Trophoblast cell (in vitro differentiated cells and primary cell): Measurements from ENCODE around the gene TMEM132C.

ENCODE experiments used
- DNase-seq, 2 donors: peaks; one replicate each; pipeline ENCODE4 v3.0.0-alpha.2; 2016
- H2AFZ ChIP-seq: 2 replicates; pipeline ENCODE4 v1.6.1; 2013; ENCODE audit warnings: low read length, moderate library complexity, mild to moderate bottlenecking; ENCODE audit not compliant: insufficient read depth, poor library complexity
- H2AK5ac ChIP-seq: 2 replicates; pipeline ENCODE4 v1.6.1; 2013; ENCODE audit warnings: mild to moderate bottlenecking, low read length
- H2BK120ac ChIP-seq: 2 replicates; pipeline ENCODE4 v1.6.1; 2013; ENCODE audit warnings: low read length, mild to moderate bottlenecking, moderate library complexity; ENCODE audit not compliant: insufficient read depth, poor library complexity
- H2BK12ac ChIP-seq: 2 replicates; pipeline ENCODE4 v1.6.1; 2013; ENCODE audit warnings: mild to moderate bottlenecking, low read length, moderate library complexity
- H2BK5ac ChIP-seq: 2 replicates; pipeline ENCODE4 v1.6.1; 2013; ENCODE audit warnings: low read length, low read depth, moderate library complexity, mild to moderate bottlenecking; ENCODE audit not compliant: poor library complexity
- H3K14ac ChIP-seq: 2 replicates; pipeline ENCODE4 v1.6.1; 2013; ENCODE audit warnings: mild to moderate bottlenecking, low read length
- H3K18ac ChIP-seq: 2 replicates; pipeline ENCODE4 v1.6.1; 2013; ENCODE audit warnings: mild to moderate bottlenecking, low read length
- H3K23ac ChIP-seq: 2 replicates; pipeline ENCODE4 v1.6.1; 2013; ENCODE audit warnings: low read length
- H3K27ac ChIP-seq: 2 replicates; pipeline ENCODE4 v1.5.1; 2013; ENCODE audit warnings: low read depth, mild to moderate bottlenecking, inconsistent platforms, low read length, moderate library complexity
- H3K27me3 ChIP-seq: 2 replicates; pipeline ENCODE4 v1.6.1; 2013; ENCODE audit warnings: inconsistent platforms, mild to moderate bottlenecking, low read length, moderate library complexity; ENCODE audit not compliant: insufficient read depth
- H3K36me3 ChIP-seq, 2 experiments: 1 replicate in 1 of 2; 2 replicates in 1 of 2; pipeline ENCODE4 v1.6.1; 2013; ENCODE audit warnings: low read length in 2 of 2, mild to moderate bottlenecking in 2 of 2, moderate library complexity in 1 of 2; ENCODE audit not compliant: insufficient read depth in 2 of 2, control insufficient read depth in 1 of 2
- H3K4ac ChIP-seq: 2 replicates; pipeline ENCODE4 v1.6.1; 2013; ENCODE audit warnings: low read depth, mild to moderate bottlenecking, low read length, moderate library complexity
- H3K4me1 ChIP-seq, 2 experiments: 1 replicate in 1 of 2; 2 replicates in 1 of 2; pipeline ENCODE4 v1.6.1; 2013; ENCODE audit warnings: low read length in 2 of 2, mild to moderate bottlenecking in 2 of 2, moderate library complexity in 1 of 2; ENCODE audit not compliant: insufficient read depth in 2 of 2, control insufficient read depth in 1 of 2
- H3K4me2 ChIP-seq: 2 replicates; pipeline ENCODE4 v1.6.1; 2013; ENCODE audit warnings: inconsistent platforms, mild to moderate bottlenecking, low read length, moderate library complexity
- H3K4me3 ChIP-seq: 2 replicates; pipeline ENCODE4 v1.5.1; 2013; ENCODE audit warnings: mild to moderate bottlenecking, low read depth, low read length, inconsistent platforms
- H3K79me1 ChIP-seq: one replicate; pipeline ENCODE4 v1.6.1; 2013; ENCODE audit warnings: low read length
- H3K79me2 ChIP-seq: 2 replicates; pipeline ENCODE4 v1.6.1; 2013; ENCODE audit warnings: low read length, mild to moderate bottlenecking; ENCODE audit not compliant: control insufficient read depth, insufficient read depth, poor library complexity
- H3K9ac ChIP-seq: 2 replicates; pipeline ENCODE4 v1.6.1; 2013; ENCODE audit warnings: mild to moderate bottlenecking, low read length
- H3K9me3 ChIP-seq: 2 replicates; pipeline ENCODE4 v1.6.1; 2013; ENCODE audit warnings: low read depth, mild to moderate bottlenecking, control low read depth, inconsistent platforms, low read length; ENCODE audit not compliant: insufficient read depth
- H4K12ac ChIP-seq: 2 replicates; pipeline ENCODE4 v1.6.1; 2013; ENCODE audit warnings: low read depth, mild to moderate bottlenecking, low read length, moderate library complexity
- H4K8ac ChIP-seq: 2 replicates; pipeline ENCODE4 v1.6.1; 2013; ENCODE audit warnings: low read depth, mild to moderate bottlenecking, low read length, moderate library complexity
- H4K91ac ChIP-seq: one replicate; pipeline ENCODE4 v1.6.1; 2013; ENCODE audit warnings: low read depth, mild to moderate bottlenecking, low read length, moderate library complexity
- WGBS: extraction: QIAGEN DNeasy Blood & Tissue Kit; methylation state at CpG from one replicate; pipeline ENCODE4 v1.1.7; 2013; ENCODE audit warnings: missing lambda C conversion rate; ENCODE audit not compliant: insufficient read length, insufficient coverage; ENCODE audit errors: extremely low coverage; 5-methylcytosine and 5-hydroxymethylcytosine counted together

Gene TMEM132C

GRCh38 chr12:128743916-128744315 lies 476.9 kb downstream of the TMEM132C start:
- Histone ChIP-seq H4K8ac (no peak overlapping the region), H3K4ac (no peak overlapping the region), H2BK12ac (no peak overlapping the region), H2BK120ac (no peak overlapping the region), H2BK5ac (no peak overlapping the region), H3K27me3 (no peaks in the 10 kb centered on the region), H3K36me3 (no peaks in the 10 kb centered on the region), H4K12ac (no peak overlapping the region), H3K4me2 (no peak overlapping the region), H4K91ac (no peak overlapping the region), H3K9me3 (no peaks in the 10 kb centered on the region), H3K14ac (no peak overlapping the region), H2AFZ (no peak overlapping the region), H3K79me2 (no peaks in the 10 kb centered on the region), H3K4me3 (no peak overlapping the region), H3K18ac (no peak overlapping the region), H3K79me1 (no peaks in the 10 kb centered on the region), H3K9ac (no peak overlapping the region), H3K23ac (no peak overlapping the region), H3K27ac (no peak overlapping the region), H3K4me1 (no peaks in the 10 kb centered on the region), H2AK5ac (no peak overlapping the region)
- no CpG with 5 or more reads among the region's 7 CpGs for WGBS
- no peak for DNase-seq

- Histone ChIP-seq H3K4me3 (no peak overlapping the region), H2BK12ac (no peak overlapping the region), H2BK120ac (no peak overlapping the region), H3K79me1 (no peaks in the 10 kb centered on the region), H3K4me1 (no peaks in the 10 kb centered on the region), H2AK5ac (no peak overlapping the region), H2AFZ (no peak overlapping the region), H4K12ac (no peak overlapping the region), H4K91ac (no peak overlapping the region), H3K14ac (no peak overlapping the region), H3K9ac (no peak overlapping the region), H3K79me2 (no peaks in the 10 kb centered on the region), H3K23ac (no peak overlapping the region), H4K8ac (no peak overlapping the region), H3K4me2 (no peak overlapping the region), H3K27ac (no peak overlapping the region), H3K9me3 (no peaks in the 10 kb centered on the region), H3K18ac (no peak overlapping the region), H3K36me3 (no peaks in the 10 kb centered on the region), H3K4ac (no peak overlapping the region), H3K27me3 (no peaks in the 10 kb centered on the region), H2BK5ac (no peak overlapping the region)
- no CpG with 5 or more reads among the region's 11 CpGs for WGBS
- no peak for DNase-seq
These were observed 479.1 kb downstream of the TMEM132C start for GRCh38 chr12:128745772-128746689.

GRCh38 chr12:128747441-128747840 lies 480.5 kb downstream of the TMEM132C start:
- Histone ChIP-seq H3K36me3 (no peaks in the 10 kb centered on the region), H3K14ac (no peak overlapping the region), H3K4ac (no peak overlapping the region), H2AFZ (no peak overlapping the region), H2BK12ac (no peak overlapping the region), H3K18ac (no peak overlapping the region), H4K91ac (no peak overlapping the region), H2BK120ac (no peak overlapping the region), H2BK5ac (no peak overlapping the region), H3K9ac (no peak overlapping the region), H4K12ac (no peak overlapping the region), H3K9me3 (no peaks in the 10 kb centered on the region), H3K27ac (no peak overlapping the region), H3K23ac (no peak overlapping the region), H3K27me3 (no peaks in the 10 kb centered on the region), H3K79me2 (no peaks in the 10 kb centered on the region), H3K4me3 (no peak overlapping the region), H4K8ac (no peak overlapping the region), H2AK5ac (no peak overlapping the region), H3K79me1 (no peaks in the 10 kb centered on the region), H3K4me1 (no peaks in the 10 kb centered on the region), H3K4me2 (no peak overlapping the region)
- DNase-seq = no peak
- WGBS = no CpG with 5 or more reads among the region's 13 CpGs

GRCh38 chr12:128752386-128752785 lies 485.4 kb downstream of the TMEM132C start:
- H3K36me3 ChIP-seq = no peaks in the 10 kb centered on the region
- no peak overlapping the region for H3K4ac ChIP-seq
- H3K27me3 ChIP-seq = no peaks in the 10 kb centered on the region
- H3K18ac ChIP-seq = no peak overlapping the region
- H3K4me1 ChIP-seq = no peaks in the 10 kb centered on the region
- H3K14ac ChIP-seq = no peak overlapping the region
- H4K91ac ChIP-seq = no peak overlapping the region
- H3K9ac ChIP-seq = no peak overlapping the region
- no peaks in the 10 kb centered on the region for H3K9me3 ChIP-seq
- no peaks in the 10 kb centered on the region for H3K79me2 ChIP-seq
- no peak overlapping the region for H3K4me2 ChIP-seq
- H2BK120ac ChIP-seq = no peak overlapping the region
- no peak overlapping the region for H4K8ac ChIP-seq
- H3K79me1 ChIP-seq = no peaks in the 10 kb centered on the region
- H2AK5ac ChIP-seq = no peak overlapping the region
- no peak overlapping the region for H2BK5ac ChIP-seq
- H2BK12ac ChIP-seq = no peak overlapping the region
- no peak overlapping the region for H2AFZ ChIP-seq
- no peak for DNase-seq
- H4K12ac ChIP-seq = no peak overlapping the region
- H3K27ac ChIP-seq = no peak overlapping the region
- no CpG with 5 or more reads among the region's 5 CpGs for WGBS
- H3K4me3 ChIP-seq = no peak overlapping the region
- no peak overlapping the region for H3K23ac ChIP-seq
